ENCODE data around the gene OR4K1.
"Not testable (repeated sequence)": the region's sequence is repeated elsewhere in the genome, so short reads cannot be mapped to it uniquely, and the experiment has no call there.

OR4K1 gene

GRCh38 chr14:19930617-19931016, at the start of gene OR4K1:
Gene OR4K1 (plus strand): TSS chr14:19930917. CDS start chr14:19935667, 4,750 bp downstream.
- no peak for DNase-seq

GRCh38 chr14:19895282-19895681, 35.4 kb upstream of the OR4K1 start:
- DNase-seq = no peak

DNA sequence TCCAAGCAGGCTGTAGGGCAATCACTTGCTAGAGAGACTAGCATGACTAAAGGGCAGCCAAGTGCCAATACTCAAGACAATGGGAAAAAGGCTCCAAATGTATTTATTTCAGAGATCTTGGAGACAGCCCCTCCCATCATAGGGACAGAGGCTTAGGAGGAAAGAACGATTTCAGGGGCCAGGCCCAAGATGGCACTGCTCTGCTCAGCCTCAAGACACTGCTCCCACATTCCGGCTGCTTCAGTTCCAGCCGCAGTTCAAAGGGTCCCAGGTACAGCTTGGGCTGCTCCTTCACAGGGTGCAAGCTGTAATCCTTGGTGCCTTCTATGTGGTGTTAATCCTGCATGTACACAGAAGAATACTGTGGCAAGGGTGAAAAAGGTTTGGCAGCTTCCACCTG, 29.7 kb upstream of the OR4K1 start:
- DNase-seq = no peak

GRCh38 chr14:19902409-19902808, 28.3 kb upstream of the OR4K1 start:
- DNase-seq = no peak

DNA sequence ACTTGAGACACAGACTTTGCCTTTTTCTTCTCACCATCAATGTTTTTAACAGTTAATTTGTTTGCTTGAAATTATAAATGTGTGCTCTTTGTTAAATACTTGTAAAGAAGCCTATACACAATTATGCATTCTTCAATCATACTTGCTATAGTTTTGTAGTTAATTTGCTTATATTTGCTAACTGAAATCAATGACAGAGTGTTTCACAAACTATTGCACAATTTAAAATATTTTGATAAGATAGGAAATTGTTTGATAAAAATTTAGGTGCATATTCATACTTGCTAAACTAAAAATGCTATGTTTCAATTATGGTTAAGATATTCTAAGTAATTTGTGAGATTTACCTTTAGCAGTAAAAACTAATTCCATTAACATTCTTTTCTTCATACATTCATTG, 24.1 kb upstream of the OR4K1 start:
- DNase-seq = no peak

DNA sequence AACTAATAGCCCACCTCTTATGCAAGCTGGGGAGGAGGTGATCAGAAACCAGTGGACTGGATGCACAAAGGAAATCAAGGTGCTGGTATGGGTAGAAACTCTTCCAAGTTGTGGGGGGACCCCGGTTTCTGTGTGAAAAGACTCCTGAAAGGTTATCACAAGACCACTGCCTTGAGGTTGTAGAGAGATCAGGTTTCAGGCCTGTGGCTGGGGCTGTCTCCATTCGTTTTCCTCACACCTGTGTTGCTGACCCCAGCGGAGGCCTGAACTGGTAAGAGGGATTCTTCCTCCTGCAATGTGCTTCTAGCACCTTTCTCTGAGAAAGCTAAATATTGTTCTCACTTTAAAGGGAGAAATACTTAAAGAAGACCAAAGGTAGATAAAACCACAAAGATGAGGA, 19.6 kb upstream of the OR4K1 start:
- DNase-seq = no peak

DNA sequence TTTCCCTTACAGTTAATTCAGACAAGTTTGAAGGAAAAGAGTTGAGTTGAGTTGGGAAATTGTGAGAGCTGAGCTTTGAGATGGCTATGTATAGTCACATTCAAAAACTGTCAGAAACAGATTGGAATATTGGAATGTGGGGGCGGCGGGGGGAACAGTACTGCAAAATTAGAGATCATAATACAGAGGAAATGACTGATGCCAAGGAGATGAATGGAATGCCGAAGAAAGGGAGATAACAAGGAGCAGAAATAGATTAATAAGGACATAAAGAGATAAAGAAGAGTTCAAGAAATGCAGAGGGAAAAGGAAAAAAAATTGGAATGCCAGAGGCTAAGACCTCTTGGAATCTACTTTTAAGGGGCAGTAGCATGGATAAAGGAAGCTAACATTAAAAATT, 13.5 kb upstream of the OR4K1 start:
- no peak for DNase-seq

- no peak for DNase-seq
These were observed 12.7 kb upstream of the OR4K1 start for GRCh38 chr14:19917955-19918518.

- no peak for DNase-seq
These were observed 12.0 kb upstream of the OR4K1 start for GRCh38 chr14:19918553-19919264.

- no peak for DNase-seq
These were observed 10.6 kb upstream of the OR4K1 start, which contains the start of gene OR4K5 for GRCh38 chr14:19920021-19920657. Gene OR4K5 (plus strand): TSS chr14:19920607. CDS start chr14:19920607, 0 bp downstream.

DNA sequence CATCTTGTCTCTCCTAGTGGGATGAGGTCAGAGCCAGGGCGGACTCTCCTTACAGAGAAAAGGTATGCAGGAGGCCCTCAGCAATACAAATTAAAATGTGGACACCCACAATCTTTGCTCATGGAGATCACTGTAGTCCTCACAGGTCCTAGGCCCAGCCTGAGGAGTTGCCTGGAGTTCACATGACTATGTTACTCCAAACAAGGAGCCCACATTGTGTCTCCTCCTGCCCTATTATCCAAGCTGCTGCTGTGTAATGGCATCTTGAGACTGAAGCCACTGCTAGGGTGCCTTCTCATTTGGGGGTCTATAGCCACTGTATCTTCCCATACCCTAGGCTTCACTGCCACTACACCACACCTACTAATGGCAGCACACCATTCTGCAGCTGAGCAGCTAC, 11.0 kb downstream of the OR4K1 start:
- DNase-seq = no peak

DNA sequence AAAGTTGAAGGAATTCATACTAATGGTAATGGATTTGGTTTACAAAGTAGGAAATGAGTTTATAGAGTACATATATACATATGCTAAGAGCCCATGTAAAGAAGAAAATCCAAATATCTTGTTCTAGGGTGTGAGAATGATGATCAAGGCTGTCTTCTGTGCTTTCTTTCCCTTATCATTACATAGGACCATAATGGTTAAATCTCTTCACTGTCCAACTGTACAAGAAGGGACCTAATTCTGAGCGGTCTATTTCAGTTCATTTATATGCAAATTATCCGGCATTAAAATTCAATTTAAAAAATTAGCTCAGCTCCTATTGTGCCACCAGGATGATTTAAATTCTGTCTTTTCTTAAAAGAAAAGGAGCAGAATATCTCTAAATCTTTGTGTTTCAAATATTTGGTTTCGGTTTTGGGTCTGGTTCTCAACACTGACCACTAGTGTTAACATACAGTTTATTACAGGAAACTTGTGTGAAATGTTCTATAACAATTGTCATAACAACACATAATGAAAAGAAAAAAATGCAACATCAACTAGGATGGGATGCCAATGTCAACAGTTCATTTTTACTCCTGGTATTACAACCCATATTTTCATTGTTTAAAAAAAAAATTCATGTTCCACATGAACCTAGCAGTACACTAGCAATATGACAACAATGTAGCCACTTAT, 16.8 kb downstream of the OR4K1 start:
- DNase-seq = no peak

GRCh38 chr14:19949218-19949617, 18.5 kb downstream of the OR4K1 start:
- no peak for DNase-seq

DNA sequence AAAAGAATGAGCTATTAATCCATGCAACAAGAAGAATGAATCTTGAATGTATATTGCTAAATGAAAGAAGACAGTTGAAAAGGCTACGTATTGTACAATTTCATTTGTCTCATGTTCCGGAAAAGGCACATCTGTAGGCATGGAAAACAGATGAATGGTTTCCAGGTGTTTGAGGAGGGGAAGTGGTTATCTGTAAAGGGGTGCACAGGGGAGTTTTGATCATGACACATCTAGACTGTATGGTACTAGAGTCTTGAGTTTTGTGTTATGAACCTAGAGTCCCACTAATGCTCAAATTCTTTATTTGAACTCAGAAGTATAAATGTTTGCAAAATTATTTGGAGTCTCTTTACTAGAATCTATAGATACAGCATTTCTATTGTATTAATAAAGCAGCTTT, 39.0 kb downstream of the OR4K1 start:
- not testable (repeated sequence) for DNase-seq

DNA sequence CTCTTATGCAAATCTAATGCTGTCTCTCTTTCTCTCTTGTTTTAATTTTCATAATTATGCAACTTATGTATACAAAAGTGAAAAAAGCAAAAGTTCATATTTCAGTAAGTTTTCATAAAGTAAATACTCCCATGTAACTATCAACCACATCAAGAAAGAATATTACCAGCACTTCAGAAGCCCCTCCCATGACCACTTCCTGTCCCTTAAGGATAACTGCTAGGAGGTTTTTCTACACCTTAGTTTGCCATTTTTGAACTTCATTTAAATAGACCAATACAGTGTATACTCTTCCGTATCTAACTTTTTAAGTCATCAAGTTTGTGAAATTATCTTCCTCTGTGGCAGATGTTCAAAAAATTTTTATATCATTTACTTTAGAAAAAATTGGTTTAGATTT, 44.1 kb downstream of the OR4K1 start:
- DNase-seq = no peak

- DNase-seq = no peak
These were observed 44.6 kb downstream of the OR4K1 start, which contains the start of gene OR4K15 for GRCh38 chr14:19975291-19975690. Gene OR4K15 (plus strand): TSS chr14:19975591. CDS start chr14:19975591, 0 bp downstream.
